ENCODE results near the gene TOM1L1. TPM values are rescaled to one million over a fixed set of nuclear protein-coding genes. Genes with fewer than 3 reads are reported as not detected.

Gene TOM1L1
- total and polyA plus RNA-seq, 2 of the 8 experiments (the other 6 are each of a cell fraction or from before 2014, with no cell fraction given), result 47.0 to 60.8 TPM

- POLR2A ChIA-PET (ENCODE audit: partially characterized antibody), result no interaction called here
- Histone ChIP-seq H4K8ac (ENCODE audit: extremely low read depth, insufficient read depth, low read length) (no peak overlapping the region), H3K36me3 (ENCODE audit: control insufficient read depth in 2 of 4, insufficient read depth in 4 of 4, low read length in 3 of 4) (peaks cover 0 to 4% (median 0%) of the 10 kb centered on the region in 4 experiments; a peak in 1 of 8 replicates), H3K23me2 (ENCODE audit: low read depth, low read length) (peaks cover 7% of the 10 kb centered on the region; the same call in 1 of the 2 replicates), H2BK5ac (ENCODE audit: low read depth, low read length) (no peak overlapping the region), H4K20me1 (replicated peaks in 1 of 2; ENCODE audit: control insufficient read depth in 1 of 2, insufficient read depth in 2 of 2, low read length in 2 of 2) (peaks cover 0 to 2% of the 10 kb centered on the region in 2 experiments), H3K79me1 (ENCODE audit: low read depth, low read length) (peaks cover 5% of the 10 kb centered on the region; the same call in 1 of the 2 replicates), H2BK15ac (ENCODE audit: low read length) (no peak overlapping the region), H2BK120ac (replicated peaks; ENCODE audit: low read depth, low read length) (no peak overlapping the region), H2AK5ac (ENCODE audit: low read depth, low read length) (no peak overlapping the region), H2BK20ac (ENCODE audit: low read length) (no peak overlapping the region), H3K23ac (ENCODE audit: insufficient read length) (no peak overlapping the region), H2BK12ac (ENCODE audit: low read depth, low read length) (no peak overlapping the region), H4K91ac (replicated peaks; ENCODE audit: insufficient read length, low read length) (no peak overlapping the region), H3K14ac (ENCODE audit: insufficient read length) (no peak overlapping the region), H3K4me1 (replicated peaks in 1 of 4; ENCODE audit: control insufficient read depth in 3 of 4, insufficient read depth in 4 of 4, low read length in 3 of 4) (peaks cover 0 to 3% (median 0%) of the 10 kb centered on the region in 4 experiments; a peak in 2 of 7 replicates), H3K4ac (replicated peaks; ENCODE audit: insufficient read length, low read depth, low read length) (no peak overlapping the region), H3K4me3 (ENCODE audit: extremely low read depth in 1 of 4, insufficient read depth in 2 of 4, low read depth in 3 of 4, low read length in 4 of 4) (no peak overlapping the region), H3K79me2 (ENCODE audit: control insufficient read depth in 1 of 2, insufficient read depth in 2 of 2, low read length in 2 of 2) (peaks cover 2 to 81% of the 10 kb centered on the region in 2 experiments; a peak in 3 of 4 replicates), H2AFZ (ENCODE audit: low read length) (no peak overlapping the region), H3K27me3 (replicated peaks in 1 of 4; ENCODE audit: control insufficient read depth in 3 of 4, extremely low read depth in 1 of 4, insufficient read depth in 3 of 4, low read length in 3 of 4) (no peaks in the 10 kb centered on the region), H3K27ac (ENCODE audit: low read depth, low read length) (no peak overlapping the region), H3K56ac (replicated peaks; ENCODE audit: insufficient read length, low read depth, low read length) (no peak overlapping the region), H3K18ac (ENCODE audit: extremely low read depth, low read length) (no peak overlapping the region), H3K9me3 (ENCODE audit: insufficient read depth in 2 of 2, low read depth in 1 of 2, low read length in 1 of 2) (no peaks in the 10 kb centered on the region), H3K9ac (replicated peaks in 1 of 4; ENCODE audit: extremely low read depth in 1 of 4, low read depth in 3 of 4, low read length in 3 of 4) (no peak overlapping the region), H3K4me2 (ENCODE audit: insufficient read depth in 1 of 2, low read depth in 2 of 2, low read length in 2 of 2) (no peak overlapping the region), H4K5ac (ENCODE audit: insufficient read length, low read depth, low read length) (no peak overlapping the region)
- FAIRE-seq, result no peak
- CTCF ChIA-PET (ENCODE audit: partially characterized antibody), result interaction anchor here (1.4 kb wide), 1 partner anchor 13 kb away, joined by 3 read pairs; no protein-coding TSS in a partner anchor
- WGBS, 2 experiments (ENCODE audit: extremely low coverage in 1 of 2, insufficient coverage in 1 of 2, insufficient read length in 1 of 2, insufficient replicate concordance in 2 of 2, low coverage in 1 of 2, low lambda C conversion rate in 2 of 2, missing lambda C conversion rate in 1 of 2), result 85% methylated on average over 3 of the region's 3 CpGs; no CpG with 5 or more reads in 1 of the 2 experiments
- DNase-seq (ENCODE audit: low read depth in 1 of 2, low spot score in 2 of 2), result no peak
- TF ChIP-seq TAF1 (IDR thresholded peaks at IDR 0.05; ENCODE audit: low read depth, low read length) (no peak), CHD2 (IDR thresholded peaks at IDR 0.05; ENCODE audit: low read length) (no peak), KDM1A (IDR thresholded peaks at IDR 0.05; ENCODE audit: borderline replicate concordance, low read length) (no peak), RAD21 (IDR thresholded peaks at IDR 0.05 in 1 of 2, conservative IDR thresholded peaks at IDR 0.05 in 1 of 2; ENCODE audit: low read depth in 2 of 2, low read length in 2 of 2) (no peak), SRF (IDR thresholded peaks at IDR 0.05; ENCODE audit: low read depth, low read length) (no peak), EP300 (IDR thresholded peaks at IDR 0.05; ENCODE audit: borderline replicate concordance in 1 of 2, low read depth in 2 of 2, low read length in 2 of 2) (no peak)
Measured at GRCh38 chr17:54972406-54973138, 71.9 kb downstream of the TOM1L1 start.
